ENCODE measurements around the gene OR4N2.
"Not testable (repeated sequence)": the region's sequence is repeated elsewhere in the genome, so short reads cannot be mapped to it uniquely, and the experiment has no call there.

DNA sequence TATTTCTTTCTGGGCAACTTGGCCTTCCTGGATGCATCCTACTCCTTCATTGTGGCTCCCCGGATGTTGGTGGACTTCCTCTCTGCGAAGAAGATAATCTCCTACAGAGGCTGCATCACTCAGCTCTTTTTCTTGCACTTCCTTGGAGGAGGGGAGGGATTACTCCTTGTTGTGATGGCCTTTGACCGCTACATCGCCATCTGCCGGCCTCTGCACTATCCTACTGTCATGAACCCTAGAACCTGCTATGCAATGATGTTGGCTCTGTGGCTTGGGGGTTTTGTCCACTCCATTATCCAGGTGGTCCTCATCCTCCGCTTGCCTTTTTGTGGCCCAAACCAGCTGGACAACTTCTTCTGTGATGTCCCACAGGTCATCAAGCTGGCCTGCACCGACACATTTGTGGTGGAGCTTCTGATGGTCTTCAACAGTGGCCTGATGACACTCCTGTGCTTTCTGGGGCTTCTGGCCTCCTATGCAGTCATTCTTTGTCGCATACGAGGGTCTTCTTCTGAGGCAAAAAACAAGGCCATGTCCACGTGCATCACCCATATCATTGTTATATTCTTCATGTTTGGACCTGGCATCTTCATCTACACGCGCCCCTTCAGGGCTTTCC is 24.2 kb downstream of the OR4N2 start:
- TF ChIP-seq CTCF, POLR2A (IDR thresholded peaks at IDR 0.05): not testable (repeated sequence)

Measured in ovary (tissue), 3 donors.